Transverse colon (tissue), 1 donor: ENCODE measurements around the gene DIO3.

Experiments used
- EP300 ChIP-seq: sonication (generic); formaldehyde crosslinking; IDR thresholded peaks from one replicate; pipeline ENCODE4 v1.6.1; 2017; ENCODE audit warnings: antibody characterized with exemption, low read depth
- POLR2A ChIP-seq: fragments of 450-650 bp; IDR thresholded peaks from one replicate; pipeline ENCODE4 v1.6.1; 2016; ENCODE audit warnings: antibody characterized with exemption, mild to moderate bottlenecking, moderate library complexity

- TF ChIP-seq POLR2A: no peak
- TF ChIP-seq EP300: no peak
Measured at GRCh38 chr14:101548710-101549109, 12.6 kb upstream of the DIO3 start.
